DMS114 treated with DMSO at 0.1 percent for 48 hours (cell line): ENCODE data around the gene HHLA2.

Experiments used
- DNase-seq: peaks from one replicate; lab custom pipeline; 2025; ENCODE audit not compliant: unreplicated experiment; lab: John Stamatoyannopoulos, UW

The HHLA2 gene

DNA sequence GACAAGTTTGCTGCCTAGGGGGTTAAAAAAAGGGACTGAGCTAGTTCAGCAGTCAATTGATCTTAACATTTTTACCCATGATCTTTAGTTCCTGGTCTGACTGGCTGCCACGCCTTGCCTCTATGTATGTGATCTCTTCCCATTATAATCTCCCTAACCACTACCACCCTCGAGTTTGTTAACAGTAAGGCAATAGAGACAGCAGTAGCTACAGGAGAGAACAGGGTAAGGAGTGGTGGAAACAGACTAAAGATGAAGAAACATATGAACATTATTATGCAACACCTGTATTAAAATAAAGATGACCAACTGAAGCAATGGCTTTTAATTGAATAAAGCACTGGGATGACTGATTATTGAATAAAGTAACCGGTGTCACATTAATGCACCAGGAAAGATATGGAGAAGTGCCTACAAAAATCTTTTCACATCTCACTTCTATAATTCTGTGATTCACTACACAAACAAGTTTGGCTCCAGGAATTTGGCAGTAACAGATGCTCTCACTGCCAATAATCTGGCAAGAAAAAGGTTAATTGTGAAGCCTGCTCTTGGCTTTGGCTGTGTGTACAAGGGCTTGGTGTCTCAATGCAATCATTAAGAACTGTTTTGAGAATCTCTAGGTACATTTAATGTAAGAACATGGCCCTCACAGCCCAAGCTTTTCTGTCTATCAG is 95.7 kb downstream of the HHLA2 start:
- DNase-seq = no peak

DNA sequence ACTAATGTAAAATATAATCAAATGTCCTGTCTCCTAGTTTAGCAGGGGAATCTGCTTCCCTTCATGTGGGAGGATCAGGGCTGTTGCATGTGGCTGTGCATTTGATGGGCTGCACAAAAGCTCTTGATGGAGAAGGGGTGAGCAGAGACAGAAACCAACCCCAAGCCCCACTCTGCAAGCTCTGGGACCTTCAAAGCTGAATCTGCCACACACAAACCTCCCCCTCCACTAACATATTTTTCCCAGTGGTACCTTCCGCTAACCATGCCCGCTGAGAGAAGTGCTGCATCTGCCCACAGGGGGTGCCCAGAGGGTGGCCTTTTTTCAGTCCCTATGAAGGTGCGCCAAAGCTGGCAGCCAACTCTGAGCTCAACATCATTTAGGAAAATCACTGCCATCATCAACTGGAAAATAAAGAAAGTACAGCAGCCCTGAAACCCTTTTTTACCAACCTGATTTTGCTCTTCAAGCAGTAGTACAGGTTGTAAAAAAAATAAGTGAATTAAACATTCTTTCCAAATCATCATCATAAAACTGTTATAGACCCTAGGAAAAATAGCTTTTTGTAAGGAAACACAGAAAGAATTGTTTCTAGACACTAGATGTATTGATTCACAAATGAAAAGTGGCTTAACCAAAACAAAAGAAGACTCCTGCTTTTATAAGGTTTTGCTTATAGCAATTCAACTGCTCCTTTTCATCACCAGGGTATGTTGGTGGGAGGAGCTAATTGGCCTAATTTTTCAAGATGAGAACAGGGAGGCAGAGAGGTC is 97.0 kb downstream of the HHLA2 start:
- no peak for DNase-seq

DNA sequence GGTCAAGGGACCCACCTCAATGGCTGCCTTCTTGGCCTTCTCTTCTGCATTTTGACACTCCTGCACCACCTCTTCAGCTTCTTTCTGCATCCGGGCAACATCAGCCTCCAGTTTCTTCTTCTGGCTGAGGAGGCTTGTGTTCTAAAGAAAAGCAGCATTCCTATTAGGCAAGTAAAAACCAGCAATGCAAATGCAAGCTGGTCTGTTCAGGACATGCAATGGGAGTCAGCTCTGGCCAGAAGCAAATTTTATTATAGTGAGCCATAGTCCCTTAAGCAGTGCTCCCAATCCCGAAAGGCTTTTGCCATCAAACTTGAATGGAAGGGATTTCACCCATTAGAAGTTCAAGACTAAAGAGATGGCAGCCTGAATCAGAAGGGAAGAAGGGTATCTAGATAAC is 97.7 kb downstream of the HHLA2 start:
- no peak for DNase-seq

DNA sequence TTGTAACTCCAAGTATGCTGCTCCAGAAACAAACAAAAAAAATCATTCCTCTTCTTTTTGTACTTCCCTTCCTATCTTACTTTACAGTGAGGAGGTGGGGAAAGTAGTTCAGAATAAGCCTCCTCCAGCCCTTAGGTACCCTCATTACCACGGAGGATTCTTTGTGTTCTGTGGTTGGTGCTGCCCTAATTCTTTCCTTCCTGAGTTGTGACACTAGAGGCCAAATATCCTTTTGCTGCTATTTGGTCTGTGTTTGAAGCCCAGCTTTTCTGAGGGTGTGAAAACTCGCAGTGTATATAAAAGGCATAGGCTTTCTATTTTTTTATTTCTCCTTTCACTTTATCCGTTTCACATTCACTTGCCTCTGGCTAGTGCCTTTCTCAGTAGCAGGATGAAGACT is 98.2 kb downstream of the HHLA2 start:
- no peak for DNase-seq

DNA sequence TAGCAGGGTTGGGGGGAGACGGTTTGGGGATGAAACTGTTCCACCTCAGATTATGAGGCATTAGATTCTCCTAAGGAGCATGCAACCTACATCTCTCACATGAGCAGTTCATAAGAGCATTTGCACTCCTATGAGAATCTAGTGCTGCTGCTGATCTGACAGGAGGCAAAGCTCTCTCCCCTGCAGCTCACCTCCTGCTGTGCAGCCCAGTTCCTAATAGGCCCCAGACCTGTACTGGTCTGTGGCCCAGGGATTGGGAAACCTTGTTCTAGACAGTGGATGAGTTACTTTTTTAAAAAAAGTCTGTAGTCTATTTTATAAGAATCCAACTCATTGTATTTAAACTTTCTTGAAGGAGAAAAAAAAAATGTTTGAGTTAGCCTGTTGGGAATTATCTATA is 100.0 kb downstream of the HHLA2 start:
- DNase-seq = no peak

GRCh38 chr3:108398510-108398909 is 102.2 kb downstream of the HHLA2 start:
- DNase-seq = no peak

GRCh38 chr3:108401836-108402235 is 105.5 kb downstream of the HHLA2 start:
- DNase-seq = no peak

DNA sequence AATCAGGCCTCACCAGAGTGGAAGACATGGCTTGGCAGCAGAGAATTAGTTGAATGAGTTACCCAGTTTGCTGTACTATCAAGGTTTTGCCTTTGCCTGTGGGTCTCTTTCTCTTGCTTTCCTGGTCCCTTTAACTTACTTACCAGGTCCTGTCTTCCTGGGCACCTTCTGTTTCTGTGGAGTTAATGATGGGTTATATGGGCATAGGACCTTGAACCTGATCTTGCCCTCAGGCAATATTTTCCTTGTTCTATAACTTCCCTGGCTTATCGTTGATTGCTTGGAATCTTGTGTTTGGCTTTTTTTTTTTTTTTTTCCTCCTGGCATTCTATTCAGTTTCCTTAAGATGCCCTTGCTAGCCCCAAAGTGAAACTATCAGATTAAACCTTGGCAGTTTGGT is 106.8 kb downstream of the HHLA2 start:
- DNase-seq = no peak

DNA sequence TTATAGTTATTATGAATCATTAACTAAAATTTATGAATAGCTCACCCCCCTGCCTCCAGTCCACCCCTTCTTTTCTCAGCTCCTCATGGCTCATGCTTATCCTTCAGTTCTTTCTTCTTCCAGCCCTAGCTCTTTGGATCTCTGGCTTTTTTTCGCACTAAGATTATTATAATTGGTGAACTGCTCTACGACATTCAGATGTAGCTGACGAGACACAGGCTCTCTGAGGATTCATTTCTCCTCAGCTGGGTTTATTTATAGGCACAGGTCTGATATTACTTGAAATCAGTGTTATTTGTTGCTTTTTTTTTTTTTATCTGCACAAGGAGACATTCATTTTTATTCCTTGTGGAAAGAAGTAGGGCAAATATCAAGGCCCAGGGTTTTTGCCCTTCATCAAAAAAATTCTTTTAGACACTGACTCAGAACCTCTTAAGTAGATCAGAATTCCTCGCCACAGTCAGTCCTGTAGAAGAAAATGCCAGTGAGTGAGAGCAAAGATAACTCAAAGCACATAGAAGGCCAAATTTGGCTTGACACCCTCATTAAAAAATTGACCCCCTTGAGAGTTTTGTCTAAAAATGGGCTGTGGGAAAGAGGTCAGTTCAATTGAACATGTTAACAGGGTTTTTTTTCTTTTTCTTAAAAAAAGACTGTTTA is 107.5 kb downstream of the HHLA2 start:
- DNase-seq = no peak

DNA sequence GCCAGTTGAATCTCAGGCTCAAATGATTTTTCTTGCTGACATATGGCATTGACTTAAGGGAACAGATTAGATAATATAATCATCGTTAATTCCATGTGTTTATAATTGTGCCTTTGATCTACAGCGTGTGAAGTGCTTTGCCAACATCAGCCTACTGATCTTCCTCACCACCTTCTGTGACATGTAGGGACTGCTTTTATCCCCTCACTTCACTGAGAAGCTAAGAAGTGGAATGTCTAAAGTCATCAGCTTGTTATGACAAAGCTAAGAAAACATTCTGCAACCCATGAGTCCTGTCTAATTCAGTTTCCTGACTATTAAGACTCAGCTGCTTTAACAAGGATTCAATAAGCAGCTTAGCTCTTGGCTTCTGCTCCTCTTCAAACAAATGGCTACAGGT is 108.0 kb downstream of the HHLA2 start:
- no peak for DNase-seq

GRCh38 chr3:108406063-108406660 is 109.8 kb downstream of the HHLA2 start:
- DNase-seq = no peak

GRCh38 chr3:108406661-108407206 is 110.4 kb downstream of the HHLA2 start:
- DNase-seq = no peak

- no peak for DNase-seq
These were observed 111.5 kb downstream of the HHLA2 start for GRCh38 chr3:108407886-108408285.

DNA sequence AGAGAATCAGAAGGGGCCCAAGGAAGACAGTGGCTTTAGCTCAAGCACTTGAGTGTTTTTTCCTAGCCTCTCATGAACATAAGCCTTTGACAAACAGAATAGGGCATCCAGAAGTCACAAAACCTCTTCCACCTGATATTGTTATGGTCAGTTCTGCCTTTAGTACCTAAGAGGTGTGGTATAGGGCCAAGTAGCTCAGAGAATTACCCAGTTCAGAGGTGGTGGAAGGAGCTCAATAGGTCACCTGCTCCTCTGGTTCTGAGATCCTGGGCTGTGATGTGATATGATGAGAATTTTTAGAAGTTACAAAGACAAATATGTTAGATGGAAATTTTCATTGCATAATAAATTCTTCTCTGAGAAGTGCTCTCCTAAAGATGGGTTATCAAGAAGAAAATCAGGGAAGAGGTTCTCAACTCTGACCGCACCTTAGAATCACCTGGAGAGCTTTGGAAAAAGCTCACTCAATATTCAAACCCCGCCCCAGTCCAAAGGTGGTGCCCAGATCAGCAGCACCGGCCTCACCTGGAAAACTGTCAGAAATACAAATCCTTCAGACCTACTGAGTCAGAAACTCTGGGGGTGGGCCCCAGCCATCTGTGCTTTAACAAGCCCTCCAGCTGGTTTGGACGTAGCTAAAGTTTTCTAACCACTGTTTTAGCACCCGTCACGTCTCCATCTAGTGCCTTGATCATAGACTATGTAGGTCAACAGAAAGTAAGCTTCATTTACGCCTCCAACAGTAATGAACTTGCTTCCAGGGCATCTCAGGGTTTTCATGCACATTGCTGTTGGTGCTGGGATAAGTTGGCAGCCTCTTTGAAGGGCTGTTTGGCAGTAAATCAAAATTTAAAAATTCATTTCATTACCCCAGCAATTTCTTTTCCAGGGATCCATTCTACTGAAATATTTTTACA is 112.8 kb downstream of the HHLA2 start:
- no peak for DNase-seq

- DNase-seq = no peak
These were observed 113.4 kb downstream of the HHLA2 start for GRCh38 chr3:108409800-108410178.

DNA sequence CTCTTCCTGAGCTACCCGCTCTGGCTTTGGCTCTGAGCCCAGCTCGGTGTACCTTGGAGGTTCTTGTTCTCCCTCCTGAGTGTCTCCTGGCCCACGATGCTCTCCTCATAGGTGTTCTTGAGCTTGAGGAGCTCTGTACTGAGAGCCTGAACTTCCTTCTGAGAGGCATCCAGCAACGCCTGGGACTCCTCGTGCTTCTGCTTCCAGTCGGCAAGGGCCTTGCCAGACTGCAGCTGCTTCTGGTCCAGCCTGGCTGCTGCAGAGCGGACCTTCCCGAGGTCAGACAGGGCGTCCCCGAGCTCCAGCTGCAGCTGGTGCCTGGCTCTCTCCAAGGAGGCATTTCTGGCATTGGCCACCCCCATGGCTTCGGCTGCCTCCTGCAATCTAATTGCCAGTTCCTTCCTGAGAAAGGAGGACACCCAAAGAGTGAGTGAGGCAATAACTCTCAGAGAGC is 114.2 kb downstream of the HHLA2 start:
- DNase-seq = no peak

DNA sequence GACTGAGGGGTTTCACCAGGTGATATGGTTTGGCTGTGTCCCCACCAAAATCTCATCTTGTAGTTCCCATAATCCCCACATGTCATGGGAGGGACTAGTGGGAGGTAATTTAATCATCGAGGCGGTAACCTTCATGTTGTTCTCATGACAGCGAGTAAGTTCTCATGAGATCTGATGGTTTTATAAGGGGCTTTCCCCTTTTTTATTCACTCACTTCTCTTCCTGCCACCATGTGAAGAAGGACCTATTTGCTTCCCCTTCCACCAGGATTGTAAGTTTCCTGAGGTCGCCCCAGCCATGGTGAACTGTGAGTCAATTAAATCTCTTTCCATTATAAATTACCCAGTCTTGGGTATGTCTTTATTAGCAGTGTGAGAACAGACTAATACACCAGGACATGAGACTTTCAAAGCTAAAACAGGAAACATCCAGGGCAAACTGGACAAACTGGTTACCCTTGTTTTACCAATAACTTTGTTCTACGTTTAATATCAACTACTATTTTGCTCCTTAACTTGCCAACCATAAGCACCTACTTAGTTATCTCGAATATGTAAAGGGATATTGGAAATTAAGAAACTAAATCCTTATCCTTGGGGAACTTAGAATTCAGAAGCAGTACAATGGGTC is 115.9 kb downstream of the HHLA2 start:
- no peak for DNase-seq

- DNase-seq = no peak
These were observed 117.7 kb downstream of the HHLA2 start for GRCh38 chr3:108414007-108414406.

DNA sequence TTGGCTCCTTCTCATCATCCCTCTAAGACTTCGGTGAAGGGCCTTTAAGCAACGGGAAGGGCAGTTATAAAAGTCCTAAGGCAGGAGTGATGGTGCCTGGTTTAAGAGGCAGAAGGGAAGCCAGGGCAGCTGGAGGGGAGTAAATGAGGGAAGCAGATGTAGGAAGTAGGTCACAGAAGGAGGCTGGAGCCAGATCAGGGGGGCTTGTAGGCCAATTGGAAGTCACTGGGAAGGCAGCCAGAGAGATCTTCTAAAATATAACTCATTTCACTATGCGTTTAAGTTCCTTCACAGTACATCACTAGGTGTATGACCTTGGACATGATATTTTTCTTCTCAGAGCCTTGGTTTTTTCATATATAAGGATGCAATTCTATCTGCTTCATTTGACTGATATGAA is 119.3 kb downstream of the HHLA2 start:
- DNase-seq = no peak
